H1 (cell line): ENCODE data around the gene KLB. TPM values are rescaled to one million over a fixed set of nuclear protein-coding genes. Genes with fewer than 3 reads are reported as not detected.
"Not testable (repeated sequence)": the region's sequence is repeated elsewhere in the genome, so short reads cannot be mapped to it uniquely, and the experiment has no call there.

Source experiments
- CTCF ChIA-PET: fragments of 300-600 bp; sonication (Branson Sonifier 250); formaldehyde crosslinking; loops from one replicate; lab custom pipeline; 2021; ENCODE audit not compliant: partially characterized antibody; lab: Charles Lee
- POLR2A ChIA-PET: fragments of 300-600 bp; sonication (Branson Sonifier 250); formaldehyde crosslinking; loops from one replicate; lab custom pipeline; 2021; ENCODE audit warnings: inconsistent platforms; ENCODE audit not compliant: partially characterized antibody; lab: Charles Lee
- DNase-seq, 2 experiments: peaks; one replicate each; pipeline versions ENCODE4 v3.0.0 to v3.0.0-alpha.2; 2010 to 2022; ENCODE audit warnings: low spot score in 2 of 2, low read depth in 1 of 2, mixed read lengths in 1 of 2
- FAIRE-seq: peaks from 2 replicates; lab custom pipeline; 2011; peaks lifted over from hg19 to GRCh38; lab: Jason Lieb, UNC
- H2AFZ ChIP-seq: 2 replicates; pipeline ENCODE4 v1.8.1; 2012; ENCODE audit warnings: low read length, inconsistent platforms
- H2AK5ac ChIP-seq: 2 replicates; pipeline ENCODE4 v1.6.1; 2013; ENCODE audit warnings: low read depth, low read length
- H2BK120ac ChIP-seq: replicated peaks from 2 replicates; pipeline ENCODE3; 2013; ENCODE audit warnings: low read depth, low read length, inconsistent platforms
- H2BK12ac ChIP-seq: 2 replicates; pipeline ENCODE4 v1.6.1; 2013; ENCODE audit warnings: low read depth, low read length
- H2BK15ac ChIP-seq: 2 replicates; pipeline ENCODE4 v1.6.1; 2013; ENCODE audit warnings: low read length
- H2BK20ac ChIP-seq: 2 replicates; pipeline ENCODE4 v1.6.1; 2013; ENCODE audit warnings: low read length
- H2BK5ac ChIP-seq: 2 replicates; pipeline ENCODE4 v1.6.1; 2013; ENCODE audit warnings: low read depth, low read length
- H3K14ac ChIP-seq: 2 replicates; pipeline ENCODE4 v1.6.1; 2013; ENCODE audit warnings: inconsistent platforms; ENCODE audit not compliant: insufficient read length
- H3K18ac ChIP-seq: 2 replicates; pipeline ENCODE4 v1.6.1; 2013; ENCODE audit warnings: low read length; ENCODE audit errors: extremely low read depth
- H3K23ac ChIP-seq: 2 replicates; pipeline ENCODE4 v1.6.1; 2013; ENCODE audit warnings: inconsistent platforms; ENCODE audit not compliant: insufficient read length
- H3K23me2 ChIP-seq: 2 replicates; pipeline ENCODE4 v1.6.1; 2013; ENCODE audit warnings: low read depth, low read length
- H3K27ac ChIP-seq: 2 replicates; pipeline ENCODE4 v1.6.1; 2011; ENCODE audit warnings: low read depth, low read length, inconsistent platforms
- H3K27me3 ChIP-seq, 4 experiments: replicated peaks in 1 of 4; 1 replicate in 1 of 4; 2 replicates in 3 of 4; pipeline versions ENCODE4 v1.6.1 to v1.8.1; 2011 to 2013; ENCODE audit warnings: low read length in 3 of 4, mild to moderate bottlenecking in 3 of 4, inconsistent platforms in 2 of 4, mixed read lengths in 2 of 4, moderate library complexity in 1 of 4; ENCODE audit not compliant: control insufficient read depth in 3 of 4, insufficient read depth in 3 of 4; ENCODE audit errors: extremely low read depth in 1 of 4
- H3K36me3 ChIP-seq, 4 experiments: 2 replicates each; pipeline versions ENCODE4 v1.6.1 to v1.8.1; 2011 to 2013; ENCODE audit warnings: mild to moderate bottlenecking in 4 of 4, low read length in 3 of 4, moderate library complexity in 2 of 4, control low read depth in 1 of 4, inconsistent platforms in 1 of 4; ENCODE audit not compliant: insufficient read depth in 4 of 4, control insufficient read depth in 2 of 4
- H3K4ac ChIP-seq: replicated peaks from 2 replicates; pipeline ENCODE3; 2013; ENCODE audit warnings: low read length, low read depth, mixed read lengths, inconsistent platforms; ENCODE audit not compliant: insufficient read length
- H3K4me1 ChIP-seq, 4 experiments: replicated peaks in 1 of 4; 1 replicate in 1 of 4; 2 replicates in 3 of 4; pipeline versions ENCODE4 v1.6.1 to v1.8.1; 2011 to 2013; ENCODE audit warnings: low read length in 3 of 4, inconsistent platforms in 2 of 4, mixed read lengths in 1 of 4; ENCODE audit not compliant: insufficient read depth in 4 of 4, control insufficient read depth in 3 of 4
- H3K4me2 ChIP-seq, 2 experiments: 2 replicates each; pipeline versions ENCODE4 v1.6.1 to v1.8.1; 2011 to 2013; ENCODE audit warnings: low read depth in 2 of 2, low read length in 2 of 2, control low read depth in 1 of 2, inconsistent platforms in 1 of 2, mild to moderate bottlenecking in 1 of 2; ENCODE audit not compliant: insufficient read depth in 1 of 2
- H3K4me3 ChIP-seq, 4 experiments: fragments of 200-600, 300-600 bp in 1 of 4; sonication (generic), shearing (Covaris generic), sonication (Bioruptor Twin) in 1 of 4; 2 replicates each; pipeline versions ENCODE4 v1.5.1 to v1.8.1; 2011 to 2016; ENCODE audit warnings: low read length in 4 of 4, low read depth in 3 of 4, control low read depth in 2 of 4, inconsistent platforms in 2 of 4, mild to moderate bottlenecking in 2 of 4, mixed read lengths in 1 of 4, moderate library complexity in 1 of 4; ENCODE audit not compliant: insufficient read depth in 2 of 4; ENCODE audit errors: extremely low read depth in 1 of 4
- H3K56ac ChIP-seq: replicated peaks from 2 replicates; pipeline ENCODE3; 2013; ENCODE audit warnings: low read depth, mild to moderate bottlenecking, mixed read lengths, low read length, inconsistent platforms; ENCODE audit not compliant: insufficient read length
- H3K79me1 ChIP-seq: 2 replicates; pipeline ENCODE4 v1.6.1; 2013; ENCODE audit warnings: low read depth, low read length, control low read depth
- H3K79me2 ChIP-seq, 2 experiments: 2 replicates each; pipeline versions ENCODE4 v1.6.1 to v1.8.1; 2012 to 2013; ENCODE audit warnings: low read length in 2 of 2, mild to moderate bottlenecking in 2 of 2, inconsistent platforms in 1 of 2; ENCODE audit not compliant: insufficient read depth in 2 of 2, control insufficient read depth in 1 of 2
- H3K9ac ChIP-seq, 4 experiments: replicated peaks in 1 of 4; 1 replicate in 1 of 4; 2 replicates in 3 of 4; pipeline versions ENCODE4 v1.6.1 to v1.8.1; 2011 to 2013; ENCODE audit warnings: low read depth in 3 of 4, low read length in 3 of 4, control low read depth in 2 of 4, mild to moderate bottlenecking in 2 of 4, moderate library complexity in 2 of 4, inconsistent platforms in 1 of 4; ENCODE audit errors: extremely low read depth in 1 of 4
- H3K9me3 ChIP-seq, 2 experiments: 2 replicates each; pipeline versions ENCODE4 v1.6.1 to v1.8.1; 2012 to 2013; ENCODE audit warnings: mild to moderate bottlenecking in 2 of 2, moderate library complexity in 2 of 2, control low read depth in 1 of 2, inconsistent platforms in 1 of 2, low read depth in 1 of 2, low read length in 1 of 2, mixed read lengths in 1 of 2; ENCODE audit not compliant: insufficient read depth in 2 of 2
- H4K20me1 ChIP-seq, 2 experiments: replicated peaks in 1 of 2; 2 replicates each; pipeline versions ENCODE3 to v1.8.1; 2011 to 2013; ENCODE audit warnings: inconsistent platforms in 2 of 2, low read length in 2 of 2, mild to moderate bottlenecking in 1 of 2; ENCODE audit not compliant: insufficient read depth in 2 of 2, control insufficient read depth in 1 of 2
- H4K5ac ChIP-seq: 2 replicates; pipeline ENCODE4 v1.6.1; 2013; ENCODE audit warnings: low read length, low read depth, mixed read lengths, inconsistent platforms; ENCODE audit not compliant: insufficient read length
- H4K8ac ChIP-seq: 2 replicates; pipeline ENCODE4 v1.8.0; 2013; ENCODE audit warnings: mild to moderate bottlenecking, moderate library complexity, low read length, inconsistent platforms; ENCODE audit not compliant: insufficient read depth; ENCODE audit errors: extremely low read depth
- H4K91ac ChIP-seq: replicated peaks from 2 replicates; pipeline ENCODE3; 2013; ENCODE audit warnings: low read length, mixed read lengths, inconsistent platforms; ENCODE audit not compliant: insufficient read length
- WGBS, 2 experiments: shearing (Covaris generic) in 1 of 2; methylation state at CpG; one replicate each; pipeline versions ENCODE4 v1.1.6 to v1.1.7; 2013 to 2015; ENCODE audit warnings: low lambda C conversion rate in 2 of 2, mixed read lengths in 2 of 2, inconsistent platforms in 1 of 2, low coverage in 1 of 2, missing lambda C conversion rate in 1 of 2; ENCODE audit not compliant: insufficient replicate concordance in 2 of 2, insufficient coverage in 1 of 2, insufficient read length in 1 of 2; ENCODE audit errors: extremely low coverage in 1 of 2, missing lambda C conversion rate in 1 of 2; 5-methylcytosine and 5-hydroxymethylcytosine counted together
- polyA plus RNA-seq, 7 experiments: library from polyadenylated mRNA; depleted of rRNA in 3 of 7; stranded (reverse) in 5 of 7; unstranded in 2 of 7; fragments of >200 nt in 5 of 7; fragments of 200-250 nt in 2 of 7; gene quantifications; 1 replicate in 5 of 7; 2 replicates in 1 of 7; 4 replicates in 1 of 7; pipeline versions ENCODE4 v1.2.1 to v1.2.3, GENCODE V29; 2011 to 2013; ENCODE audit warnings: missing spikeins in 2 of 7, mixed read lengths in 2 of 7
- total RNA-seq: library from RNA; stranded (reverse); fragmentation: NEBNext Ultra II Directional; extraction: Animal tissue kit (Norgen Biotek cat#: 25700); gene quantifications from 2 replicates; pipeline ENCODE4 v1.2.1, GENCODE V29; 2021

KLB gene
- total and polyA plus RNA-seq, 2 of the 8 experiments (the other 6 are each of a cell fraction or from before 2014, with no cell fraction given), result 0.03 TPM; not detected in 1

DNA sequence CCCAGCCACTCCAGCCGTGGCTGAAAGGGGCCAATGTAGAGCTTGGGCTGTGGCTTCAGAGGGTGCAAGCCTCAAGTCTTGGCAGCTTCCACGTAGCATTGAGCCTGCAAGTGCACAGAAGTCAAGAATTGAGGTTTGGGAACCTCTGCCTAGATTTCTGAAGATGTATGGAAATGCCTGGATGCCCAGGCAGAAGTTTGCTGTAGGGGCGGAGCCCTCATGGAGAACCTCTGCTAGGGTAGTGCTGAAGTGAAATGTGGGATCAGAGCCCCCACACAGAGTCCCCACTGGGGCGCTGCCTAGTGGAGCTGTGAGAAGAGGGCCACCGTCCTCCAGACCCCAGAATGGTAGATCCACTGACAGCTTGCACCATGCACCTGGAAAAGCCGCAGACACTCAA lies 35.5 kb upstream of the KLB start:
- WGBS, 2 experiments, result 82% methylated on average over 6 of the region's 6 CpGs; no CpG with 5 or more reads in 1 of the 2 experiments
- POLR2A ChIA-PET, result not testable (repeated sequence)

More for the DNA sequence above, 35.5 kb upstream of the KLB start:
- not testable (repeated sequence) for H3K23me2 ChIP-seq, H3K79me2 ChIP-seq, FAIRE-seq, H3K4me3 ChIP-seq, H4K5ac ChIP-seq, H4K8ac ChIP-seq, H3K4me2 ChIP-seq, H3K56ac ChIP-seq, H4K91ac ChIP-seq, H3K14ac ChIP-seq, DNase-seq, H4K20me1 ChIP-seq, H3K27ac ChIP-seq, H2BK5ac ChIP-seq, H2BK20ac ChIP-seq, H3K9ac ChIP-seq, H3K4ac ChIP-seq, H3K23ac ChIP-seq, H3K18ac ChIP-seq, H3K36me3 ChIP-seq, H2AK5ac ChIP-seq, H2BK120ac ChIP-seq, H3K79me1 ChIP-seq, H3K4me1 ChIP-seq, H2BK12ac ChIP-seq, H2AFZ ChIP-seq, H2BK15ac ChIP-seq
- peaks cover 6 to 12% of the 10 kb centered on the region in 2 experiments; a peak in 2 of 4 replicates for H3K9me3 ChIP-seq
- peaks cover 0 to 12% (median 6%) of the 10 kb centered on the region in 4 experiments; a peak in 5 of 7 replicates for H3K27me3 ChIP-seq
- CTCF ChIA-PET, result interaction anchor here (0.9 kb wide), 1 partner anchor 26 kb away, joined by 3 read pairs; no protein-coding TSS in a partner anchor
